GM11168 (cell line): ENCODE results near the gene RHOA.
"Not testable (repeated sequence)": the region's sequence is repeated elsewhere in the genome, so short reads cannot be mapped to it uniquely, and the experiment has no call there.

ENCODE experiments used
- in situ Hi-C: fragments of 300-500 bp; cut with MboI; formaldehyde crosslinking; loops from one replicate; pipeline ENCODE4 v1.12.0; 2022; ENCODE audit warnings: low sequenced_read_pairs; ENCODE audit not compliant: unreplicated experiment

The RHOA gene

GRCh38 chr3:49377483-49377882, 34.3 kb downstream of the RHOA start:
- in situ Hi-C loops: no loop called here

DNA sequence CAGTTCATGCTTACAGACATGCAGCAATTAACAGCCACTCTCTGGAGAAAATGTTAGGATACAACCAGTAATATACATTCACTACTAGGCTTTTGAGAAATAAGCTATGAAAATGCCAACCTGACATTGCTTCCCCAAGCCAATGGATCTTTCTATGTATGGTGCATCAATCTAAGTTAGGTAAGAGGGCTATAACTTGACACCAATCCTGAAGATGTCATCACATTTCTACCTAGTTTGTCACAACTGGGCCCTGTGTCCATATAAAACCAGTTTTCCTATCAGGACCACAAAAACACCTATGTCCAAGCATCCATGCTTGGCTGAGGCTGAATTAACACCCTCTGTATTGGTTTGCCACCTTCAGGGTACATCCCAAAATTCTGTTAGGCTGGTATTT, 39.8 kb downstream of the RHOA start:
- in situ Hi-C loops: no loop called here

DNA sequence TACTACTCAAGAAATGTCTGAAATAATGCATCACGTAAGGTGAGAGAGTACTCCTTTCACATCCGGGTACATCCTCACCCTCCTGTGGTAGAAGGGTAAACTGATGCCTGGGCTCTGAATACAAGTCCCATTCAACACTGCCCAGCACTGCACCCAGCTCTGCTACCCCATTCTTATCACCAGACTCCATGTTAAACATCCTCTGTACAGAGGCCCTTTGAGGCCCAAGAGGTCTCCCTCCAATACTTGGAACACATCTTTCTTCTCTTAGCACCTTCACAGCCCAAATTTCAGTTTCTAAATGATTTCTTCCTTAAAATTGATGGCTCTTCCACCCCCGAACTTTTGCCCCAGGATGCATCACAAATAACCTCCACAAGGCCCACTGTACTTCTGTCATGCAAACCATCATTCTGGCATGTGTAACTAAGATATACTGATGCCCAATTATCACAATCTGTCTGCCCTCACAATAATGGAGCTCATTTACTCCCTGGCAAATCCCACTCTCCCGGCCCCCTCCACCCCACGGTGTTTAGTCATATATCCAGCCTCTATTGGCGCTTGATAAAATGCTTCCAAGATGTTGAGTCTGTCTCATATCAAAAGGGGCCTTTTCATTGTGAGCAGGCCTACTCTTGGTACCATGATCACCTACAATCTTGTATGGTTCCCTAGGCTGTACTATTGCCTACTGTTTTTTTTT, 41.0 kb downstream of the RHOA start:
- in situ Hi-C loops: no loop called here

DNA sequence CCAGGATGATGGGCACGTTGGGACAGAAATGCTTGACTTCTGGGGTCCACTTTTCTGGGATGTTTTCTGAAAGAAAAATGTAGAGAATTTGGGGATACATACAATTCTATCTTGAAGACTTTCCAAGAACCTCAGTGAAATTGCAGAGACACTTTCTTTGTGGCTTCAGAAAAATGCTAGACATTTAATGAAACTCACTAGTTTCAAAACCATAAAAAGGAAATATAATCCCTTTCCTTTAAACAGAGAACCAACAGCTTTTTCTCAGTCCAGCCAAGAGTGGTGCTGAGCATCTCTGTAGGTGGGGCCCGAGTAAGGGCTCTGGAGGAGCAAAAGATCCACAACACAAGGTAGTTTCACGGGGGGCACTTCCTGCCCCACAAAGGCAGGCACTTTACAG, 49.2 kb downstream of the RHOA start:
- in situ Hi-C loops: no loop called here

DNA sequence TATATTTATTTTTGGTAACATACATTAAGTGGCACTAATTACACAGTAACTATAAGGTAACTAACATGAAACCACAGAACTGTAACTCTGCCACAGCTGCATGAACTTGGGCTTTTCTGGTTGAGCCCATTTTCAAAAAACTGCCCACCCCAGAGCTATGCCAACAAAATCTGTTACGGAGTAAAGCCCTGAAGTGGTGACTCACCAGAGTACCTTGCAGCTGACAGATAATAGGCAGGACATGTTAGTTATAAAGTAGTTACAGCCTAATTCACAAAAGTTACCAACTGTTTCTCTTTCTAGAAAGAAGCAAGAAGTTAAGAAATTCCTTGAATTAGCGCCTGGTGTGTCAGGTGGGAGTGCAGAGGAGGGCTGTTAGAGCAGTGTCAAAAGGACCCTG, 52.2 kb downstream of the RHOA start:
- in situ Hi-C loops: no loop called here

DNA sequence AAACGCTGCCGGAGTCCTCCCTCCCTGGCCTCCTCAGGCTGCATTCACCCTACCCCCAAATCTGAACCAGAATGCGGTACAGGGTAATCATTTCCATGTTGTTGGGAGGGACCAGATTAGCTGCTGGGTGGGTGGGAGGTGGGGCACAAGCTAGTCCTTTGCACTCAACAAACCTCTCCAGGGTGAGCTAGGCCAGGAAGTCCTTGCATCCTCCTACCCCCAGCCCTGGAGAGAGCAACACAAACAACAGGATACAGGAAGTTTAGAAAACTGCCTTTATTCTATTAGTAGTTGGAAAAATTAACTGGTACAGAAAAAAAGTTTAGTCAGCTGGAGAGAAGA, 52.9 kb downstream of the RHOA start:
- in situ Hi-C loops: no loop called here

DNA sequence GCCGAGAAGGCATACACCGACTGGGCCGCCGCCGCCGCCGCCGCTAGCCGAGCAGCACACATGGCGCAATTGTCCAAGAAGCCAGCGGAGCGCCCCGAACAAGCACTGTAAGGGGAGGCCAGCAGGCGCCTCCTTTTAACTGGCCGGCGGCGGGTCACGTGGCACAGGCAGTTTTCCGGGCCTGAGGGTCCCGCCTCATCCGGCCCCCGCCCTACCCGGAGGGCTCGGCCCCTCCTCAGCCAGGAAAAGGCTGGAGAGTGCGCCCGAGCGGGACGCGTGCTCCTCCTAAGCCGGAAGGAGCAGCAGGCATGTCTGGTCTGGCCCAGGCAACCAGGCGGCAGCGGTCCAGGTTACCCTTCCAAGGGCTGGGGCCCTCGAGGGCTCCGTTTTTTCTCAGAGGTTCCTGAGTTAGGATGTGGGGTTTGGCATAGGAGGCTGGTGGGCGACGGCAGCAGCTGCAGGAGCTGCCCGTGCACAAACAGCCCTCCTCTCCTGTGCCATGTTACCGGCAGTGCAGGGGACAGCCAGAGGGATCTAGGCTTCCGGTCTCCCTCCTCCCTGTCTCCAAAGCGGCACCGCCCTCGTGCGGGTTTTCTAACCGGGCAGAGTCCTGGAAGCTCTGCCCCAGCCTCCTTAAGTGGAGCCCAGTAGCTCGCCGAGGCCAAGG, 53.4 kb downstream of the RHOA start, which contains the start of gene GPX1:
Gene GPX1, minus strand, starts transcription at position 137 of the 667 bp plus-strand sequence. Its CDS starts 75 bp downstream, at position 62.
- in situ Hi-C loops: no loop called here

GRCh38 chr3:49357443-49358216, 54.1 kb downstream of the RHOA start:
- in situ Hi-C loops: not testable (repeated sequence)

DNA sequence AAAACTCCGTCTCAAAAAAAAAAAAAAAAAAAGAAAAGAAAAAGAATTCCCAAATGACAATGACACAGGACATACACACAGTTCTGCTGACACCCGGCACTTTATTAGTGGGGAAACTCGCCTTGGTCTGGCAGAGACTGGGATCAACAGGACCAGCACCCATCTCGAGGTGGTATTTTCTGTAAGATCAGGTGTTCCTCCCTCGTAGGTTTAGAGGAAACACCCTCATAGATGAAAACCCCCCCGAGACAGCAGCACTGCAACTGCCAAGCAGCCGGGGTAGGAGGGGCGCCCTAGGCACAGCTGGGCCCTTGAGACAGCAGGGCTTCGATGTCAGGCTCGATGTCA, 54.7 kb downstream of the RHOA start:
- in situ Hi-C loops: not testable (repeated sequence)

DNA sequence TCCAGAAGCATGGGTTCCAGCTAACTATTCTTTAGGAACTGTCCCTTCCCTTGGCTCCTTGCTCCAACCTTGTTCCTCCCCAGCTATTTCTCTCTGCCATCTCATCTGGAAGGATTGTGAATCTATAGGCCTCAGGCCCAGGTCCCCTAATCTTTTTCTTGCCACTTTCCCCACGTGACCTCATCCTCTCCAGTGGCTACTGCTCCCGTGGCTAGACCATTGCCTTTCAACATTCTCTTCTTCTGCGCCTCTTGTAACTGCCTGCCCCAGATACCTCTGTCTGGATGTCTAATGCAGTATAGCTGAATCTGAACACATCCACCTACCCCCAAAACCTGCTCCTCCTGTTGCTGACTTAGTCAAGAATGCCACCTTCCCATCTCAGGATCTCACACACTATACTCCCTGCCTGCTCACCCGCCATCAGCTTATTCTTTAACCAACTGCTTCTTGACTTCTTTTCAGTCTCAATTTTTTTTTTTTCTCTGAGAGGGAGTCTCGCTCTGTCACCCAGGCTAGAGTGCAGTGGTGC, 58.8 kb downstream of the RHOA start:
- in situ Hi-C loops: no loop called here

GRCh38 chr3:49352281-49352680, 59.5 kb downstream of the RHOA start:
- in situ Hi-C loops: no loop called here

GRCh38 chr3:49351521-49352011, 60.2 kb downstream of the RHOA start:
- in situ Hi-C loops: no loop called here

DNA sequence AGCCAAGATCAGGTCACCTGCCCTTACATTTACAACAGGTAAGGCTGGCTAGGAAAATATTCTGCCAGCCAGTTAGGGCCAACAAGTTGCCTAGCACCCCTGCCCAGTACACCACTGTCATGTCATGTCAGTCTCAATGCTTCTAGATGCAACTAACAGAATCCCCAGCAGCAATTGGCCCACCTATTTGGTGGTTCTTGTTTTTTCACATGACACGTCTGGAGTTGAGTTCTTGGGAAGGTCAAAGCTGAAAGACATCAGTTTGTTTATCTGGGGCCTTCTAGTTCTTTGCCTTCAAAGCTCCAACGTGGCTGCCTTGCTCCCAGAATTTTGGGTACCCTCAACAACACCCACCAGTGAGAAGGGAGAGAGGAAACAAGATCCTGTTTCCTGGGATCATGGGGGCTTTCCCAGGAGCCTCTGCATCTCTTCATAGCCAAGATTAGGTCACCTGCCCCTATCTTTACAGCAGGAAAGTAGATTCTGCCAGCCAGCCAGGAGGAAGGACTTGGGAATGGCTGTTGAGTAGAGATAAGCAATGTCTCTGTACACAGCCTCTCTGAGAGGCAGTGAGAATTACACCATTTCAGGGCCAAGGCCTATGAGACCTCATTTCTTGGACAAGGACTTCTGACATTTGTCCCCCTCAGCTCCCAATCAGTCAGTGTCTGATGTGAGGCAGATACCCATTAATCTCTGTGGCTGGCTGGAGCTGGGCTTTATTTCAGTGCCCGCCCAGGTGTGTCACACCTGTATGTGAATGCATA, 62.2 kb downstream of the RHOA start:
- in situ Hi-C loops: no loop called here

GRCh38 chr3:49348361-49348760, 63.4 kb downstream of the RHOA start:
- in situ Hi-C loops: not testable (repeated sequence)

GRCh38 chr3:49346797-49347251, 65.0 kb downstream of the RHOA start:
- in situ Hi-C loops: no loop called here

GRCh38 chr3:49343163-49343562, 68.6 kb downstream of the RHOA start:
- in situ Hi-C loops: loop anchor here (5.0 kb wide), 1 partner anchor 104 kb away; no protein-coding TSS in a partner anchor

- in situ Hi-C loops: loop anchor here (5.0 kb wide), 1 partner anchor 105 kb away; no protein-coding TSS in a partner anchor
These were observed 69.8 kb downstream of the RHOA start for GRCh38 chr3:49341996-49342395.

DNA sequence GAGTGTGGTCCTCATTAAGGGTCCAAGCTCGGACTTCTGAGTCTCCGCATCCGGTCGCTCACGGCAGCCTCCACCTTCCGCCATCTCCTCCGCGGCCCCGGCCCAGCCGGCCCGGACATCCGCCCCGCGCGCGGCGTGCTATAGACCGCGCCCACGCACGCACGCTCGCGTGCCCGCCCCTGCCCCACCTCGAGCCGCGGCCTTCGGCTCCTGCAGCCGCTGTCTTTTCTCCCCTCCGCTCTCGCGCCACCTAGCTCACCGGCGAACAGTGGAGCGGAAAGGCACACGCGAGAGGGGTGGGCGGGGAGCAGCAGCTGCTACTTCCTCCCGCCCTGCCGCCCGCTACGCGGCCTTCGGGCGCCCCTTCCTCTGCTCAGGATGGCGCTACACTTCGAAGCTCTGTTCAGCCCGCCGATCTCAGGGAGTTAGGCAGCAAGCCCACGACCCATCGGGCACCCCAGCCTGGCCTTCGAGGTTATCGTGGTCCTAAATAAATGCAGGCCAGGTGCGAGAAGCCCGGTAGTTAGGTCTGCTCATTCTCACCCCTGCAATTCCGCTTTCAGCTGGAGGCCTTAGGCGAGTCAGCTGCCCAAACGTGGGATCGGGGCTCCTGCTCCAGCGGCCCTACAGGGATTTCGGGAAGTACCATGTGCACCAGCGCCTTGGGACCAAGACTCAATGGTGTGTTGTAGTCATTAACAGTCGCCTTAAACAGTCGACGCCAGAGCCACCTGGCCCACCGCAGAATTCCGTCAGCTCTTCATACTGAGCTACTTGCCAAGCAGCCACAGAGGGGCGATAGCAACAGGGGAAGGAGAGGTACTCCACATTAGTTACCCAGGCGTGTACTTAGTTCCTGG, 71.6 kb downstream of the RHOA start, which contains the start of gene USP4:
Gene USP4, minus strand, starts transcription at position 113 of the 860 bp plus-strand sequence. Its CDS starts 29 bp downstream, at position 84.
- in situ Hi-C loops: loop anchor here (5.0 kb wide), 1 partner anchor 107 kb away; no protein-coding TSS in a partner anchor

GRCh38 chr3:49339581-49339940, 72.2 kb downstream of the RHOA start:
- in situ Hi-C loops: no loop called here
